HS-27A (cell line): Measurements from ENCODE around the gene COL24A1.
"Not testable (repeated sequence)": the region's sequence is repeated elsewhere in the genome, so short reads cannot be mapped to it uniquely, and the experiment has no call there.

Source experiments
- DNase-seq: peaks from one replicate; pipeline ENCODE4 v3.0.0-alpha.2; 2012; ENCODE audit warnings: low read depth, missing footprints

The COL24A1 gene

GRCh38 chr1:86072474-86072873 lies 84.1 kb downstream of the COL24A1 start:
- DNase-seq = not testable (repeated sequence)

GRCh38 chr1:86071870-86072269 lies 84.7 kb downstream of the COL24A1 start:
- not testable (repeated sequence) for DNase-seq

DNA sequence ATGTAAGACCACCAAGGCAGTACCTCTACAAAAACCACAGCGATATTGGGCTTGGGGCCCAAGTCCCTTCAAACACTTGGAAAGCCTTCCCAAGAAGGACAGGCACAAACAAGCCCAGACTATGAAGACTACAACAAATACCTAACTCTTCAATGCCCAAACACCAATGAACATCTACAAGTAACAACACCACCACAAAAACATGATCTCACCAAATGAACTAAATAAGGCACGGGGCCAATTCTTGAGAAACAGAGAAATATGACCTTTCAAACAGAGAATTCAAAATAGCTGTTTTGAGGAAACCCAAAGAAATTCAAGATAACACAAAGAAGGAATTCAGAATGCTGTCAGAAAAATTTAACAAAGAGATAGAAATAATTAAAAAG lies 86.8 kb downstream of the COL24A1 start:
- DNase-seq = no peak

GRCh38 chr1:86068841-86069756 lies 87.5 kb downstream of the COL24A1 start:
- DNase-seq = no peak

GRCh38 chr1:86068271-86068721 lies 88.3 kb downstream of the COL24A1 start:
- DNase-seq = no peak

GRCh38 chr1:86067626-86068025 lies 88.9 kb downstream of the COL24A1 start:
- DNase-seq = peak; percentile 43

DNA sequence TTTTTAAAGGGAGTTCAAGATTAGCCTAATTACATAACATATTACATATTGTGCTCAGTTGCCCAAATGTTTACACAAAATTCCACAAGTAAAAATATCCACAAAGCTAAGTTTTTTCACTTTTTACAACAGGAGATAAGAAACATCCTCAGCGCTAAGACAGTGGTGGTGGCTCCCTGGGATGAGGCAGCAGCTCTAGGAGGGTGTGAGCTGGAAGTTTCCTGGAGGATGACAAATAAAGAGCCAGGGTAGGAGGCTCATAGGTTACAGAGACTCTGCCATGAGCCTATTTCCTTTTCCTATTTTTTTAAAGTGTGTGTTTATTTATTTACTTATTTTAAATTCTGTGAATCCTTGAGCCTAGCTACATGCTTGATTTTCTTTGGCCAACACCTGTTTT lies 91.7 kb downstream of the COL24A1 start:
- no peak for DNase-seq

GRCh38 chr1:86063721-86064120 lies 92.9 kb downstream of the COL24A1 start:
- no peak for DNase-seq

DNA sequence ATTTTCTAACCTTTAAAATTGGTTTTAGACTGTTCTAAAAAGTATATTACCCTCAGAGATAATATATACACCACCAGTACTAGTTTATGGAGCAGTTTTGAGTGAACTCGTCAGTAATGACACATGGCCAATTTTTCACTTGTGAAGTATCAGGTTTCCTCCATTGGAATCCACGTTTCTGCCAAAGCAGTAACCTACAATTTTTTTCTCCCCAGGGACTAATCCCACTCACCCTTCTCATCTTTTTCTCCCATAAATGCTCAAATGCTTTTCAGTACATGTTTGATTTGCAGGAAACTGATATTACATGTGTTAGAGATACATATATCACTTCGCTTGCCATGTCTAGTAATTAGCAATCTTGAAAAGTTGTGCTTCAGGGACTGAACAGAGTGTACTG lies 94.1 kb downstream of the COL24A1 start:
- peak; percentile 36 for DNase-seq

DNA sequence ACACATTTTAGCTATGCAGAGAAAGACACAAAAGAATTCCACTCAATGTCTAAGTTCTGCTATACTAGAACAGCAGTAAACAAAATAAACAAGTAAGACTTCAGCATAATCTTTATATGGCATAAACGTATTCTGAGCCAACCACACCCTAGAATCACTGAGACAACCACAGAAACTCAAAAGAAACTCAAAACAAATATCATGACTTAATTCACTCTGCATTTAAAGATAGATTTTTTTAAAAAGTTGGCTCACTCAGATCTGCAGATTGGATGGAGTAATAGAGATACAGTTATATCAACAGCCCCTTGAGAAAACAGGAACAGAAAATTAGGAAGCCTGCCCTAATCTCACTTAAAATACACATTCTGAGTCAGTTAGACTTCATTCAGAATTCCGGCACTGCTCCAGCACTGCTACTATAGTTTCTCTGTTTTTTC lies 95.0 kb downstream of the COL24A1 start:
- DNase-seq = no peak

DNA sequence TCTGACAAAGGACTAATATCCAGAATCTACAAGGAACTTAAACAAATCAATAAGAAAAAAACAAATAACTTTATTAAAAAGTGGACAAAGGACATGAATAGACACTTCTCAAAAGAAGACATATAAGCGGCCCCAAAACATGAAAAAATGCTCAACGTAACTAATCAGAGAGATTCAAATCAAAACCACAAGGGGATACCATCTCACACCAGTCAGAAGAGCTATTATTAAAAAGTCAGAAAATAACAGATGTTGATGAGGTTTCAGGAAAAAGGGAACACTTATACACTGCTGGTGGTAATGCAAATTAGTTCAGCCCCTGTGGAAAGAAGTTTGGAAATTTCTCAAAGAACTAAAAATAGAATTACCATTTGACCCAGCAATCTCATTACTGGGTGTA lies 102.2 kb downstream of the COL24A1 start:
- no peak for DNase-seq

GRCh38 chr1:86052948-86053698 lies 103.4 kb downstream of the COL24A1 start:
- DNase-seq = no peak

- no peak for DNase-seq
Measured at GRCh38 chr1:86035101-86035500, 121.5 kb downstream of the COL24A1 start.

DNA sequence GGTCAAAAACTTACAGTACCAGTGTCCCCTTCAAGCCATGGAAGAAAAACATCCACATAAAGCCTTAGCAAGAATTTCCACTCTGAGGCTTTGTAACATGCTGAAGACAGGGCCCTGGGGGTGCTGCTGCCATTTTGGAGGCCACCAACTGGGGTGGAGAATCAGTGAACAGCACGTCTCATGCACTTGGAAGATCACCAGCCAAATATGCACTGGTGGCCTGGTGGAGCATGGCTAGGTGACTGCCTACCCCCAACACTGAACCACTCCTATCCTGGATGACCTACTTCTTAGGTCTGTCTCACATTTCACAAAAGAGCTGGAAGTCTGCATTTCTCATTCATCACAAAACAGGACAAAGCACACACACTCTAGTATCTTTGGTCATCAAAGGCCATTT lies 126.4 kb downstream of the COL24A1 start:
- no peak for DNase-seq

- peak; percentile 27 for DNase-seq
Measured at GRCh38 chr1:86018283-86018923, 138.2 kb downstream of the COL24A1 start.

DNA sequence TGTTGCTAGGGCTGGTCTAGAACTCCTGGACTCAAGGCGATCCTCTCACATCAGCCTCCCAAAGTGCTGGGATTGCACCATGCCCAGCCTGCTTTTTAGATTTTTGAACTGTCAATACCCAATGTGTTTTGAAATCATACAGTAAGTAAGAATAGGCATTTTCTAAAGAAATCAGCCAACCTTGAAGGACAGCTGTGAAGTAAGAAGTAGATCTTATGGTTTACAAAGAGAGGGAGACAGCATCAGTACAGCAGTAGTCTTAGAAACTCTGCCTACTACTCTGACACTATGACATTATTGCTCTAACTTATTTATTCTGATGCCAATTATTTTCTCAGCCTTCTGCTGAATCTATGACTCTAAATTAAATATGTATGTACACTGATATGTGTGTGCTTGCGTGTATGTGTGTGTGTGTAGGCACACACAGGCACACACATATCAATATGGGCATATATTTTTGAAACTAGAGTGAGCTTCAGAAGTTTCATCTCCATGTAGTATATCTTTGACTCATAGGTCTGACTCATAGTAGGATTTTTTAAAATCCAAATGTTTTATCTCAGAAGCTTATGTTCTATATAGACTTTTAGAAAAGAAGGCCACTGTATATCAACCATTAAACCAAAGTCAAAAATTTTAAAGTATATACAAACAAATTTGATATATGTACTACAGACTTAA lies 140.4 kb downstream of the COL24A1 start:
- DNase-seq = no peak

DNA sequence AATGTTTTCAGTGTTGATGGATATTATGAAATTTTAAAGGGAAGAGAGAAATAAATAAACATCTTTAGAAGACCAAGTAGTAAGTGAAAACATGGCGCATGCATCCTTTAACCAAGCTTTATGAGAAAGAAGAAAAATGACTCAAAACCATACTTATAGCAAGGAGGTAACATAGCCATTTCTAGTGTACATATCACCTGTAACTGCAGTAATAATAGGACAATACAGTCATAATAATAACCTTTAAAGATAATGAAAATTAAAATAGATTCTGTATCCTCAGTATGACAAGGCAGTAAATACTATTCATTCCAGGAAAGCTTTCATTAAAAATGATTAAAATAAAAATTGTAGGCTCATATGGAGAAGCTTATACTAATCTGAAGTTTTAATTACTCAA lies 141.2 kb downstream of the COL24A1 start:
- DNase-seq = no peak

- DNase-seq = no peak
Measured at GRCh38 chr1:86000601-86001000, 156.0 kb downstream of the COL24A1 start.

DNA sequence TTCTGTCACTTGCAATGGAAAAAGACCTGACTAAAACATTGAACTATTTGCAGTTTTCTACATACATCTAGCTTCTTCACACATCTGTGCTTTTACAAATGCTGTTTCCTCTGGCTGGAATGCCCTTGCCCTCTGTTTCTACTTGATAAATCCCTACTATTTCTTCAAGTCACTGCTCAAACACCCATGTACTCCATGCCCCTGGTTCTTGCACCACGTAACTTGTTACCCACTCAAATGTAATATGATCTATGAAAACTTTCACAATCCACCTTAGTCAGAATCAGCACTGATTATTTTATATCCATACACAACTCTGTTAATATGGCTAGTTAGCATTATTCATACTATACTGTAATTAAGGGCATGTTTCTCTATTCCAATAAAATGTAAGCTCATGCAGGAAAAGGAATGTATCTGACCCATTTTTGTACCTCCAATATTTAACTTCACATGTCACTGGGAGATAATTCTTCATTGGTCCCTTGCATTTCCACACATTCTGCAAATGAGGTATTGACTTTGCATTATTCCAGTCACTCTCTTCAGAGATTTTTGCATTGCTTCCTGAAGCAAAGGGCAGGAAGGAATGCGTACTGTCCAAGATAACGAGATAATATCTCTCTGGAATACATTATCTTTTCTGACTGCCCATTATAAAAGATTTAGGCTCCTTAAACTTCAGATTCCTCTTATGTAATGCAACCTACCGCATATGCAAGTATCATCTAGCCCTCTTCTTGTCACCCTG lies 158.3 kb downstream of the COL24A1 start:
- no peak for DNase-seq

- DNase-seq = no peak
Measured at GRCh38 chr1:85992791-85993190, 163.8 kb downstream of the COL24A1 start.

DNA sequence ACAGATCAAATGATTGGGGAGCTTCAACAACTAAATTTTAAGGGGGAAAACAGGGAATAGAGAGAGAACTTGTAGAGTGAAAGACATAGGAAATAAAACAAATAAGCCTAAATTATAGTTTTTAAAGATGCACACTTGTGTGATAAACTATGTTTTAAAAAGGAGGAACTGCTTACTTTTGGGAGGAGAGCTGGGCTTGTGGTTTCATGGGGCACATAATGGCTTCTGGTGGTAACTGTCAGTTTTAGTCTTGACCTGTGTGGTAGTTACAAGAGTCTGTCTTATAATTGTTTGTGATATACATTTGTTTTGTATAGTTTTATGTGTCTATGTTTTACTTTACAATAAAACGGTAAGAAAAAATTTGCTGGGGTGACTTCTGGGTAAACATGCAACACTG lies 165.3 kb downstream of the COL24A1 start:
- no peak for DNase-seq
